H9 (cell line): ENCODE results near the gene SEMA5A. TPM values are rescaled to one million over a fixed set of nuclear protein-coding genes. Genes with fewer than 3 reads are reported as not detected.

ENCODE experiments used
- DNase-seq: peaks from one replicate; pipeline ENCODE4 v3.0.0-alpha.2; 2017
- H2AFZ ChIP-seq: one replicate; pipeline ENCODE4 v1.6.1; 2013; ENCODE audit warnings: mild to moderate bottlenecking, low read length, control low read depth, moderate library complexity
- H2AK5ac ChIP-seq: 2 replicates; pipeline ENCODE4 v1.6.1; 2013; ENCODE audit warnings: low read length, control low read depth, mixed read lengths; ENCODE audit not compliant: insufficient read length
- H2BK120ac ChIP-seq: one replicate; pipeline ENCODE4 v1.6.1; 2013; ENCODE audit warnings: low read depth, mild to moderate bottlenecking, low read length, control low read depth, inconsistent platforms; ENCODE audit not compliant: poor library complexity, severe bottlenecking
- H2BK12ac ChIP-seq: 2 replicates; pipeline ENCODE4 v1.6.1; 2013; ENCODE audit warnings: low read length, control low read depth, mixed read lengths, low read depth; ENCODE audit not compliant: insufficient read length
- H2BK15ac ChIP-seq: 2 replicates; pipeline ENCODE4 v1.6.1; 2013; ENCODE audit warnings: low read depth, low read length, control low read depth
- H2BK20ac ChIP-seq: one replicate; pipeline ENCODE4 v1.6.1; 2013; ENCODE audit warnings: low read depth, mild to moderate bottlenecking, low read length, control low read depth, inconsistent platforms; ENCODE audit not compliant: poor library complexity, severe bottlenecking
- H2BK5ac ChIP-seq: 2 replicates; pipeline ENCODE4 v1.6.1; 2013; ENCODE audit warnings: low read length, control low read depth, mixed read lengths; ENCODE audit not compliant: insufficient read length
- H3K14ac ChIP-seq: 2 replicates; pipeline ENCODE4 v1.6.1; 2013; ENCODE audit warnings: low read length, control low read depth; ENCODE audit not compliant: insufficient read depth
- H3K18ac ChIP-seq: 2 replicates; pipeline ENCODE4 v1.6.1; 2013; ENCODE audit warnings: low read depth, mild to moderate bottlenecking, mixed read lengths, low read length, control low read depth; ENCODE audit not compliant: insufficient read length
- H3K23ac ChIP-seq: 2 replicates; pipeline ENCODE4 v1.6.1; 2013; ENCODE audit warnings: low read length, control low read depth, mixed read lengths, low read depth; ENCODE audit not compliant: insufficient read length
- H3K23me2 ChIP-seq: 2 replicates; pipeline ENCODE4 v1.6.1; 2013; ENCODE audit warnings: low read depth, mild to moderate bottlenecking, mixed read lengths, low read length, control low read depth; ENCODE audit not compliant: insufficient read length, poor library complexity, severe bottlenecking
- H3K27ac ChIP-seq: 2 replicates; pipeline ENCODE4 v1.5.1; 2013; ENCODE audit warnings: low read length, control low read depth, mixed read lengths, low read depth; ENCODE audit not compliant: insufficient read length
- H3K27me3 ChIP-seq: 2 replicates; pipeline ENCODE4 v1.6.1; 2013; ENCODE audit warnings: low read length, control low read depth, inconsistent platforms; ENCODE audit not compliant: insufficient read depth
- H3K4ac ChIP-seq: 2 replicates; pipeline ENCODE4 v1.6.1; 2013; ENCODE audit warnings: low read depth, mild to moderate bottlenecking, control low read depth, inconsistent platforms, low read length, moderate library complexity
- H3K4me1 ChIP-seq: 2 replicates; pipeline ENCODE4 v1.6.1; 2013; ENCODE audit warnings: low read length, control low read depth, inconsistent platforms; ENCODE audit not compliant: insufficient read depth
- H3K4me2 ChIP-seq: 2 replicates; pipeline ENCODE4 v1.6.1; 2013; ENCODE audit warnings: low read length, control low read depth, mixed read lengths; ENCODE audit not compliant: insufficient read length, insufficient read depth
- H3K56ac ChIP-seq: 2 replicates; pipeline ENCODE4 v1.6.1; 2013; ENCODE audit warnings: low read depth, mild to moderate bottlenecking, mixed read lengths, low read length, control low read depth; ENCODE audit not compliant: insufficient read length
- H3K79me1 ChIP-seq: 2 replicates; pipeline ENCODE4 v1.6.1; 2013; ENCODE audit warnings: low read depth, mild to moderate bottlenecking, moderate library complexity, low read length, control low read depth, inconsistent platforms; ENCODE audit not compliant: insufficient read depth, poor library complexity, severe bottlenecking
- H3K79me2 ChIP-seq: 2 replicates; pipeline ENCODE4 v1.6.1; 2013; ENCODE audit warnings: low read length, control low read depth, inconsistent platforms; ENCODE audit not compliant: insufficient read depth
- H3K9ac ChIP-seq: 2 replicates; pipeline ENCODE4 v1.6.1; 2013; ENCODE audit warnings: low read length, control low read depth, mixed read lengths; ENCODE audit not compliant: insufficient read length; ENCODE audit errors: extremely low read depth
- H3K9me3 ChIP-seq: one replicate; pipeline ENCODE4 v1.6.1; 2013; ENCODE audit warnings: low read depth, low read length, inconsistent platforms; ENCODE audit not compliant: control insufficient read depth
- H3T11ph ChIP-seq: one replicate; pipeline ENCODE4 v1.6.1; 2013; ENCODE audit warnings: mild to moderate bottlenecking, low read length, control low read depth, inconsistent platforms
- H4K20me1 ChIP-seq: one replicate; pipeline ENCODE4 v1.6.1; 2013; ENCODE audit not compliant: control insufficient read depth, insufficient read length, insufficient read depth
- H4K5ac ChIP-seq: 2 replicates; pipeline ENCODE4 v1.6.1; 2013; ENCODE audit warnings: low read depth, mild to moderate bottlenecking, mixed read lengths, low read length, control low read depth; ENCODE audit not compliant: insufficient read length
- H4K8ac ChIP-seq: replicated peaks from 2 replicates; pipeline ENCODE4 v1.6.1; 2013; ENCODE audit warnings: low read length, control low read depth, mixed read lengths, low read depth; ENCODE audit not compliant: insufficient read length
- H4K91ac ChIP-seq: 2 replicates; pipeline ENCODE4 v1.6.1; 2013; ENCODE audit warnings: low read depth, mild to moderate bottlenecking, moderate library complexity, mixed read lengths, low read length, control low read depth; ENCODE audit not compliant: insufficient read length
- H3K27ac Mint-ChIP-seq, 3 experiments: 2 replicates in 2 of 3; 3 replicates in 1 of 3; pipeline ENCODE4 v1.8.0; 2020 to 2021; ENCODE audit warnings: mixed read lengths in 3 of 3, mild to moderate bottlenecking in 1 of 3, moderate library complexity in 1 of 3
- H3K27me3 Mint-ChIP-seq: 2 replicates; pipeline ENCODE4 v1.8.0; 2021; ENCODE audit warnings: low read depth, mild to moderate bottlenecking, moderate library complexity, mixed read lengths
- H3K36me3 Mint-ChIP-seq, 3 experiments: 2 replicates in 2 of 3; 3 replicates in 1 of 3; pipeline ENCODE4 v1.8.0; 2020 to 2021; ENCODE audit warnings: low read depth in 3 of 3, mixed read lengths in 3 of 3; ENCODE audit not compliant: insufficient read depth in 1 of 3
- H3K4me1 Mint-ChIP-seq, 2 experiments: 2 replicates each; pipeline ENCODE4 v1.8.0; 2020; ENCODE audit warnings: mixed read lengths in 2 of 2
- H3K4me3 Mint-ChIP-seq, 2 experiments: 2 replicates in 1 of 2; 3 replicates in 1 of 2; pipeline ENCODE4 v1.8.0; 2020 to 2021; ENCODE audit warnings: mild to moderate bottlenecking in 2 of 2, mixed read lengths in 2 of 2, moderate library complexity in 1 of 2
- H3K9me3 Mint-ChIP-seq, 2 experiments: 2 replicates in 1 of 2; 3 replicates in 1 of 2; pipeline ENCODE4 v1.8.0; 2020; ENCODE audit warnings: mild to moderate bottlenecking in 2 of 2, mixed read lengths in 2 of 2, moderate library complexity in 1 of 2
- CTCF ChIP-seq: fragments of 200-600 bp; sonication (generic); conservative IDR thresholded peaks from 3 replicates; pipeline ENCODE4 v1.8.0; 2021; ENCODE audit warnings: antibody characterized with exemption, mild to moderate bottlenecking
- WGBS: extraction: QIAGEN DNeasy Blood & Tissue Kit; methylation state at CpG from one replicate; pipeline ENCODE4 v1.1.7; 2013; ENCODE audit warnings: missing lambda C conversion rate, low lambda C conversion rate, mixed read lengths; ENCODE audit not compliant: insufficient read length; ENCODE audit errors: extremely low coverage; 5-methylcytosine and 5-hydroxymethylcytosine counted together
- total RNA-seq: library from RNA; stranded (reverse); gene quantifications from 2 replicates; pipeline ENCODE4 v1.2.1, GENCODE V29; 2021

Gene SEMA5A
- total RNA-seq, 1 experiment from 2014 or later = 4.3 TPM

- no peak overlapping the region for H4K8ac ChIP-seq
- no peaks in the 10 kb centered on the region for H3K79me1 ChIP-seq
- no peaks in the 10 kb centered on the region for H3K9me3 ChIP-seq
- Mint-ChIP-seq H3K27me3 (no peaks in the 10 kb centered on the region), H3K9me3 (peaks cover 0 to 5% of the 10 kb centered on the region in 2 experiments; a peak in 2 of 5 replicates), H3K36me3 (peaks cover 3 to 9% (median 3%) of the 10 kb centered on the region in 3 experiments; a peak in 4 of 7 replicates), H3K4me3 (no peak overlapping the region), H3K27ac (no peak overlapping the region), H3K4me1 (no peaks in the 10 kb centered on the region)
- H3K9ac ChIP-seq = no peak overlapping the region
- H2AFZ ChIP-seq = no peak overlapping the region
- no peak overlapping the region for H2BK15ac ChIP-seq
- no peak overlapping the region for H3K4me2 ChIP-seq
- no peak overlapping the region for H3K27ac ChIP-seq
- no peaks in the 10 kb centered on the region for H4K20me1 ChIP-seq
- no CpG with 5 or more reads among the region's 2 CpGs for WGBS
- H3K4ac ChIP-seq = no peak overlapping the region
- H2BK120ac ChIP-seq = no peak overlapping the region
- no peak overlapping the region for H3K18ac ChIP-seq
- no peak overlapping the region for H3K23ac ChIP-seq
- H3K14ac ChIP-seq = no peak overlapping the region
- TF ChIP-seq CTCF = no peak
- H3K27me3 ChIP-seq = no peaks in the 10 kb centered on the region
- no peaks in the 10 kb centered on the region for H3K23me2 ChIP-seq
- H2BK20ac ChIP-seq = no peak overlapping the region
- no peak overlapping the region for H2AK5ac ChIP-seq
- no peak overlapping the region for H3K56ac ChIP-seq
- no peak overlapping the region for H2BK12ac ChIP-seq
- DNase-seq = no peak
- no peak overlapping the region for H4K91ac ChIP-seq
- H3T11ph ChIP-seq = no peak overlapping the region
- H3K4me1 ChIP-seq = no peaks in the 10 kb centered on the region
- H3K79me2 ChIP-seq = no peaks in the 10 kb centered on the region
- H4K5ac ChIP-seq = no peak overlapping the region
- H2BK5ac ChIP-seq = no peak overlapping the region
Observed at GRCh38 chr5:9415566-9415965, 130.3 kb downstream of the SEMA5A start.
